ENCODE results near the gene SND1.
"Not testable (repeated sequence)": the region's sequence is repeated elsewhere in the genome, so short reads cannot be mapped to it uniquely, and the experiment has no call there.

SND1 gene

GRCh38 chr7:128082431-128082830, 430.4 kb downstream of the SND1 start:
- no peak for DNase-seq

- no peak for DNase-seq
Observed at GRCh38 chr7:128084896-128085608, 433.1 kb downstream of the SND1 start.

DNA sequence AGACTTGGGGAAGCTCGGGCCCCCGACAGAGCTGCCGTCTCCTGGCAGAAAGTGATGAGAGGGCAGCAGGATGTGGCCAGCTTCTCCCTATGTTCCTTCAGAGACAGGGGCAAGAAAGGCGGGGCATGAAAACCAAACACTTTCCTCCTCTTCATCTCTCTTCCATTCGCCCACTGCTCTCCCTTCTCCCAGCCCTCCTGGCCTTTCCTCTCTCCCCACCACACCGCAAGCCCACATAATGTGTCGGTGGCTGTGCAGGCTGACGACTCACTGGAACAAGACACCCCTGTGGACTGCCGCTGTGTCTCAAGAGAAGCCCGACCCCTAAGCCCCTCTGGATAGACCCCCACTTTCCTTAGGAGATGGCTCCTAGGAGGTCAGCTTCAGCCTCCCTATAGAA, 438.5 kb downstream of the SND1 start:
- DNase-seq: no peak

DNA sequence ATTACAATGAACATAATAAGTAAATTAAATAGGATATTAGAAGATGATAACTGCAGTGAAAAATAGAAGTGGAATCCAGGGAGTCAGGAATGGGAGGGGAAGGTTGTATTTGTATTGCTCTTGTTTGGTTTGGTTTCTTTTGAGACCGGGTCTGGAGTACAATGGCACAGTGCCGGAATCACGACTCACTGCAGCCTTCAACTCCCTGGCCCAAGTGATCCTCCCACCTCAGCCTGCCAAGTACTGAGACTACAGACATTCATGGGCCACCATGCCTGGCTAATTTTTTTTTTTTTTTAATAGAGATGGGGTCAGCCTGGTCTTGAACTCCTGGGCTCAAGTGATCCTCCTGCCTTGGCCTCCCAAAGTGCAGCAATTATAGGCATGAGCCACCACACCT, 439.1 kb downstream of the SND1 start:
- DNase-seq: no peak

DNA sequence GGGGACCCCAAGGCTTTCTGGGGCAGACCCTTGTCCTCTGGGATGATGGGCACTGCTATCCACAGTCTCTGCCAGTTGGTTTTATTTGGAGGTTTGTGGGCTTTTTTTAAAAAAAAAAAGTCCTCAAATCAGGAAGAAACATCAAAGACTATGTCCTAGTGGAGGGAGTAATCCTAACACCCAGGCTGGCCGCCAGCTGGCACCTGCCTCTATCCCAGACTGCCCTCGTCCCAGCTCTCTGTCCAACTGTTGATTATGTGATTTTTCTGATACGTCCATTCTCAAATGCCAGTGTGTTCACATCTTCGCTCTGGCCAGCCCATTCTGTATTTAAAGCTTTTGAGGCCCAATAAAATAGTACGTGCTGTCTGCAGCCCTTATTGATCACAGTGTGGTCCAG, 440.2 kb downstream of the SND1 start:
- no peak for DNase-seq

GRCh38 chr7:128093614-128094570, 441.9 kb downstream of the SND1 start:
- DNase-seq: no peak

- DNase-seq: no peak
Observed at GRCh38 chr7:128094686-128095085, 442.7 kb downstream of the SND1 start.

- no peak for DNase-seq
Observed at GRCh38 chr7:128097211-128097731, 445.3 kb downstream of the SND1 start.

GRCh38 chr7:128098629-128099028, 446.6 kb downstream of the SND1 start:
- DNase-seq: no peak

DNA sequence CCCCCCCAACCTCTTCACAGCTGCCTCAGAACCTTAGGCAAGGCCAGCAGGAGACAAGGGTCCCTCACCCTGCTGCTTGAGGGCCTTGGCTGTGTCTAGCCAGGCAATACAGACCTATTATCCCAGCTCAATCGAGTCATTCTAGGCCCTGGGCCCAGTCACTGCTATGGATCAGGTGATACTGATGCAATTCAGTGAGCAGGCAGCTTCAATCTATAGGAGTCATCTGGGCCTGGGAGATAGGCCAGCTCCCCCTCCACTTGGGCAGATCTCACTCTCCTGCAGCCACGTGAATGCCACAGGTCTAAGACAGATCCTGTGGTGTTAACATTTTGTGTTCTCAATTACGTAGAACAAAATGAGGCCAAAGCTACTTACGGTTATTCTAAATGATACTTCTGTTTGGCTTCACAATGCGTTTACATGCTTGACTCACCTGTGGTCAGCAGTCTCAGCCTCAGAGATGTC, 447.2 kb downstream of the SND1 start:
- peak; percentile 27 for DNase-seq

- DNase-seq: no peak
Observed at GRCh38 chr7:128100225-128100948, 448.4 kb downstream of the SND1 start.

GRCh38 chr7:128100949-128101713, 449.1 kb downstream of the SND1 start:
- no peak for DNase-seq

DNA sequence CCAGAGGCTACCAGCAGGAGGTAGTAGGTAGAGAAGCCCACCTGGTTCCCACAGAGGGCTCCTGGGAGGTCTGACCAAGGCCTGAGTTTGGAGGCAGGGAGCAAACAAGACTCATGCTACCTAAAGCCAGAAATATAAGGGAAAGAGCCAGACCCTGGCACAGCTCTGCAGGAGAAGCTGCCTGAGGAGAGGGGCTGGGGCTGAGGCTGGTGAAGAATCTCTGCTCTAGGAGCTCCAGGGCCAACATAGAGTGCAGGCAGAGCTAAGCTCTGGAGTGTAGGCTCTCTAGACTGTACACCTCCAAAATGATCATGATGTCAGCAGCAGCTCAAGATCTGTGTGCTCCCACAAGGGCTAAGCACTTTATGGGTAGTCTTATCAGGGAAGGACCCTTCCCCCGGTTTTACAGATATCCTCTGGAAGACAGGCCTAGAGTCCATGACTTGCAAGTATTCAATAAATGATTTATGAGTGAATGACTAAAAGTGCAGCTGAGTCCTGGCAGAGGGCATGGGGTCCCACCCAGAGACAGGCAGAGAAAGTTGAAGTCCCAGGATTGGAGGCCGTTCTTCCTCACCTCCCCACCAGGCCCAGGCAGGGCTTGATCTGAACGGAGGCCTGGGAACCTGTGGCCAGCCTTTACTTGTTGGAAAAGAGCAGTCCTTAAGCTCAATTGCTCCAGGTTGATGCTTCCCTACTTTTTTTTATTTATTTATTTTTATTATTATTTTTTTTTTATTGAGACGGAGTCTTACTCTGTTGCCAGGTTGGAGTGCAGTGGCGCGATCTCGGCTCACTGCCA, 450.7 kb downstream of the SND1 start:
- DNase-seq: no peak

DNA sequence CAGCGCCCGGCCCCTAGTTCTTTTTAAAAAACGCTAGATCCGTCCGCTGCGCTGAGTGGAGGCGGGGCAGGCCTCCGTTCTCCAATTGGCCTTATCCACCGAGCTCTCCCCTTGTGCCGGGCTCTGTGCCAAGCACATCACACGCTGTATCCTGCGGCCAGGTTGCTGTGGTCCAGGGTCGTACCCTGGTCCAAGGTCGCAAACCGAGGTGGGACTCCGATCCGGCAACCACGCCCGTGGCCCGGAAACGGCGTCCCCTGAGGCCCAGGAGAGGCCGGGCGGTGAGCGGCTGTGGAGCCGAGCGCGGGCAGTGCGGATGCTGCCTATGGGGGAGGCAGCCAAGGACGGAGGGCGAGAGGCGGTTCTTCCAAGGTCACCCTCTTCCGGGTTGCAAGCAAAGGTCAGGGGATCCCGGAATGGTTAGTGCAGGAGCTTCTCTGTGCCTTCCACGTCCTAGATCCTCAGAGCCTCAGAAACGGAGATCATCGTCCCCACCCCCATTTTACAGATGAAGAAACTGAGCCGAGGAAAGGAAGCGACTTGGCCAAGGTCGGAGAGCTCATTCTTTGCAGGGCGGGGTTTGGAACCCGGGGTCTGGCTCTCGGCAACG, 451.6 kb downstream of the SND1 start:
- peak; percentile 16 for DNase-seq

DNA sequence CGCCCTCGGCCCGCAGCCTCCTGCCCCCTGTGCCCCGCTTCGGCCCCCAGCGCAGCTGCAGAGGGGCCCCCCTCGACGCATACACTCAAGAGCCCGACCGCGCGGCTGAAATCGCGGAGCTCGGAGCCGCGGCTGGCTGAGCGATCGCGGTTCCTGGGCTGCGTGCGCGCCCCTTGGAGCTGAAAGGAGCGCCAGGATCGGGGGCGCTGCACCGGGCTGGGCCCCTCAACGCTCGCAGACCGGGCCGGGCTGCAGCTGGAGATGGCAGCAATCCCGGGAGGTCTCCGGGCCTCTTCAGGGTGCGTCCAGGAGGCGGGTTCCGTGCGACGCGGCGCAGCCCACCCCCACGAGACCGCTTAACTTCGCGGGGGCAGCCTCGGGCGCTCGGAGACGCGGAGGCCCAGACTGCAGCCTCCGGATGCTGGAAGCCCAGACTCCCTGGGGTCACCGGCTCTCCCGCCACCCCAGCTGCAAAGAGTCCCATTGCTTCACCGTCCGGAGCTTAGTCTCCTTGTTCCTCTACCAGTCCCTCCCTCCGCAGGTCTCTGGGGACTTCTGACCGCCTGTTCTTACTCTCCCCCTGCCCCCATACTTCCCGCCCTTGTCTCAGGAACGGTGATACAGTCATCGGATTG, 452.2 kb downstream of the SND1 start:
- peak; percentile 29 for DNase-seq

DNA sequence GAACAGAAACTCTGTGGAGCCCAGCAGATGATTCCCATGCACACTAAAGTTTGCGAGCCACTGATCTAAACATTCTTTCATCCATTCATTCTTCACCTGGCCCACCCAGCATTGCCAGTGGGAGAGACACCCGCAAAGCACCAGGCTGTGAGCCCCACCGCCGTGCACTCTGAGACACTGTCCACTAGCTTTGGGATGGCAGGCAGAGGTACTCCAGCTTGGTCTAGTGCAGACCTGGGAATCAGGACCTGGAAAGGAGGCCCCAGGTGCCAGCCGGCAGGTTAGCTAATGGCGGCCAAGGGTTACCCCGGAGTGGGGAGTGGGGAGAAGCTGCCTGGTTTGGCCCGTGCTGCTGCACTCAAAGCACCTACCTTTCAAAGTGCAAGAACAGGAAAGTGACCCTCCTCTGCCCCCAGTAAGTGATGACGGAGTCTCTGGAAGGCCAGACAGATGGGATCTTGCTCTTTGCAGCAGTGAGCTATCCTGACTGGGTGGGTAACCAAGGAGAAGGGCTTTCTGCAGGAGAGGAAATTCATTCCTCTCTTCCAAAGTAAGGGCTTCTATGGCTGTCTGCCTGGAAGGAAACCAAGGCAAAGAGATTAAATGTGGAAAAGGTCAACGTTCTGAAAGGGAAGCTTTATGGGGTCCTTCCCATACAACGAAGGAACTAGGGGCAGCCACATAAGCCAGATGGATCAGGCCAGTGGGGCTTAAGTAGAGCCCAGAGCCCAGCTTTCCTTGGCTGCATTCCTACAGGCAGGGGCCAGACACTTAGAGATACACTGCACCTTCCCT, 453.4 kb downstream of the SND1 start:
- DNase-seq: no peak

DNA sequence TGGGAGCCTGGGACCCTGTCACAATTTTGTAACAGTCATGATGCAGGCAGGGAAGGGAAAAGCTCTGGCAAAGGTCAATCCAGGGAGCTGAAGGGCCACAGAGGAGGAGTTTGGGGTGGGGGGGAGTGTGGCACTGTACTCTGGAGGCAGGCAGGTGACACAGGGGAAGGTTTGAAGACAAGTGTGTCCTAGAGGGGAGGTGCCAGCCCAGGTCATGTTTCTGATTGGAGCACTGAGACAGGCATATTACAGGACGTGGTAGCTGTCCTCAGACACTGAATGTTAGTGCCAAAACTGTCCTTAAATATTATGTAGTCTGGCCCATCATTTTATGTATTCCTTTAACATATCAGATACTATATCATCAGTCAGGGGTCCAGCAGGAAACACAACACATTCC, 454.8 kb downstream of the SND1 start:
- no peak for DNase-seq

DNA sequence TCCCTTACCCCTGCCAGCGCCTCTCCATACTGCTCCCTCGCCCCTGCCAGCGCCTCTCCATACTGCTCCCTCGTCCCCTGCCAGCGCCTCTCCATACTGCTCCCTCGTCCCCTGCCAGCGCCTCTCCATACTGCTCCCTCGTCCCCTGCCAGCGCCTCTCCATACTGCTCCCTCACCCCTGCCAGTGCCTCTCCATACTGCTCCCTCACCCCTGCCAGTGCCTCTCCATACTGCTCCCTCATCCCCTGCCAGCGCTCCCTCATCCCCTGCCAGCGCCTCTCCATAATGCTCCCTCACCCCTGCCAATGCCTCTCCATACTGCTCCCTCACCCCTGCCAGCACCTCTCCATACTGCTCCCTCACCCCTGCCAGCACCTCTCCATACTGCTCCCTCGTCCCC, 455.5 kb downstream of the SND1 start:
- not testable (repeated sequence) for DNase-seq

DNA sequence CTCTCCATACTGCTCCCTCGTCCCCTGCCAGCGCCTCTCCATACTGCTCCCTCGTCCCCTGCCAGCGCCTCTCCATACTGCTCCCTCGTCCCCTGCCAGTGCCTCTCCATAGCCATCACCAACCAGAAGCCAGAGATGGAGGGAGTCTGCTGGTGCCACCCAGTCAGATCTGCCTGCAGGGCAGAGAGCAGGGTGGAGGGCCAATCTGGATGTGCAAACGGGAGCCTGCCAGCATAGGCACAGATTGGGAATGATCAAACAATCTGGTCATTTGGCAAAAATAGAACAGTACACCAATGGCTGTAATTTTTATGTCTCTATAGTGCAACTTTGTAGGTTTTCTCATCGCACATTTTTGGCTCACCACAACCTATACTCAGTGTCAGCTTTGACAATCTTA, 456.1 kb downstream of the SND1 start:
- no peak for DNase-seq
